ENCODE measurements around the gene VTN.
A peak's percentile ranks its signal among the peaks of the same experiment; 100 is the strongest.

The VTN gene

DNA sequence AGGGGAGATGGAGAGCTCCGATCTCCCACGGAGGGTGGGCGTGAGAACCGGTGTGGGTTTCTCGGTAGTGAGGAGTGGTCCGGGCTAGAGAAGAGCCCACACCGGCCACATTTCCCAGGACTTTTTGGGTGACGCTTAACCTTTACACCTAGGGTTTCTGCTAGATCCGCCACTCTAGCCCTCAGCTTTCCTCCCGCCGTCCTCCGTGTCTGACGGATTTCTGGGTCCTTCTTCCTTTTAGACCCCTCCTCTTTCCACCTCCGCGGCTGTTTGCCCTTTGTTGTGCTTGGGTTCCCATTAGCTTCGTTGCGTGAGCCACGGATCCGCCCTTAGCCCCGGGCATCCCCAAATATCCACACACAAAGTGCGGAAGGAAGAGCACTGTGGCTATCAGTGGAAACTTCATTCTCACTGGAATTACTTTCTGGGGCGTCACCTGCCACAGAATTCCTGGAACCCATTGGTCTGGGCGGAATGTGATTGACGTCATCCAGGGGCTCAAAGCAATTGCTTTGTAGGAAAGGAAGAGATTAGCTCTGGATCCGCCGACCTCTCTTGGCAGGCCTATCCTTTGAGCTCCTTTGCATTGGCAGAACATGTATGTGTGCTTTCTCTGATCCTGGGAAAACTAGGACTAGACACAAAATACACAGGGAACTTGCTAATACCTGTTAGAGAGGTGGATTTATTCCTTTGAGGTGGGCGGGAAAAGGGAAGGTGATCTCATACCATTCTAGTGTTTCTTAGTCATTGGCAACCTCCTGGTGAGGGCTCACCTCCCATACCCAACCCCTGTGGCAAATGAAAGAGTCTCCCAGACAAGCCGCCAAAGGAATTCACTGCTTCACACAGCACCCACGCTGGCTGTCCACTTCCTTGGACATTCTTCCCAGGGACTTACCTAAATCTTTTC, 33.9 kb downstream of the VTN start:
- ATAC-seq, result peak; percentile 58
- TF ChIP-seq ZC3H10 (CRISPR knock-in tag; IDR thresholded peaks at IDR 0.05), result no peak
- 0 out of 2 replicates have a peak, but pooled peaks have one; percentile 19 for TF ChIP-seq CSDC2 (CRISPR knock-in tag; IDR thresholded peaks at IDR 0.05)
- TF ChIP-seq CREB5 (CRISPR knock-in tag; IDR thresholded peaks at IDR 0.05; ENCODE audit: low read depth), result peak; percentile 50; the same call in 1 of the 2 replicates

GRCh38 chr17:28335201-28335958, 34.7 kb downstream of the VTN start, which contains the start of the genes IFT20 and TNFAIP1:
Gene IFT20 (minus strand): TSS chr17:28335472. CDS start chr17:28331985, 3,487 bp downstream.
Gene TNFAIP1 (plus strand): TSS chr17:28335761. CDS start chr17:28339522, 3,761 bp downstream.
- ATAC-seq, result peak; percentile 96

GRCh38 chr17:28334666-28335200, 35.4 kb downstream of the VTN start:
- ATAC-seq, result peak; percentile 4
- TF ChIP-seq SNAI2 (CRISPR knock-in tag; IDR thresholded peaks at IDR 0.05) (no peak), ZFP3 (CRISPR knock-in tag; IDR thresholded peaks at IDR 0.05) (no peak), ESRRG (CRISPR knock-in tag; IDR thresholded peaks at IDR 0.05) (no peak), CSRNP3 (CRISPR knock-in tag; IDR thresholded peaks at IDR 0.05) (no peak), ZNF565 (CRISPR knock-in tag; conservative IDR thresholded peaks at IDR 0.05; ENCODE audit: low read depth) (no peak), ZFP30 (CRISPR knock-in tag; IDR thresholded peaks at IDR 0.05) (no peak), ZNF70 (CRISPR knock-in tag; IDR thresholded peaks at IDR 0.05) (no peak), ZNF8 (CRISPR knock-in tag; IDR thresholded peaks at IDR 0.05) (no peak), PPARA (CRISPR knock-in tag; IDR thresholded peaks at IDR 0.05; ENCODE audit: borderline replicate concordance) (no peak), ZC3H10 (CRISPR knock-in tag; IDR thresholded peaks at IDR 0.05) (no peak), RARB (CRISPR knock-in tag; IDR thresholded peaks at IDR 0.05) (no peak), TOX (CRISPR knock-in tag; IDR thresholded peaks at IDR 0.05; ENCODE audit: borderline replicate concordance) (no peak), ISL1 (CRISPR knock-in tag; IDR thresholded peaks at IDR 0.05) (no peak)
- TF ChIP-seq, protein P1, sequence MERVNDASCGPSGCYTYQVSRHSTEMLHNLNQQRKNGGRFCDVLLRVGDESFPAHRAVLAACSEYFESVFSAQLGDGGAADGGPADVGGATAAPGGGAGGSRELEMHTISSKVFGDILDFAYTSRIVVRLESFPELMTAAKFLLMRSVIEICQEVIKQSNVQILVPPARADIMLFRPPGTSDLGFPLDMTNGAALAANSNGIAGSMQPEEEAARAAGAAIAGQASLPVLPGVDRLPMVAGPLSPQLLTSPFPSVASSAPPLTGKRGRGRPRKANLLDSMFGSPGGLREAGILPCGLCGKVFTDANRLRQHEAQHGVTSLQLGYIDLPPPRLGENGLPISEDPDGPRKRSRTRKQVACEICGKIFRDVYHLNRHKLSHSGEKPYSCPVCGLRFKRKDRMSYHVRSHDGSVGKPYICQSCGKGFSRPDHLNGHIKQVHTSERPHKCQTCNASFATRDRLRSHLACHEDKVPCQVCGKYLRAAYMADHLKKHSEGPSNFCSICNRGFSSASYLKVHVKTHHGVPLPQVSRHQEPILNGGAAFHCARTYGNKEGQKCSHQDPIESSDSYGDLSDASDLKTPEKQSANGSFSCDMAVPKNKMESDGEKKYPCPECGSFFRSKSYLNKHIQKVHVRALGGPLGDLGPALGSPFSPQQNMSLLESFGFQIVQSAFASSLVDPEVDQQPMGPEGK (CRISPR knock-in tag; IDR thresholded peaks at IDR 0.05; ENCODE audit: borderline replicate concordance), result no peak
- TF ChIP-seq, protein P2, sequence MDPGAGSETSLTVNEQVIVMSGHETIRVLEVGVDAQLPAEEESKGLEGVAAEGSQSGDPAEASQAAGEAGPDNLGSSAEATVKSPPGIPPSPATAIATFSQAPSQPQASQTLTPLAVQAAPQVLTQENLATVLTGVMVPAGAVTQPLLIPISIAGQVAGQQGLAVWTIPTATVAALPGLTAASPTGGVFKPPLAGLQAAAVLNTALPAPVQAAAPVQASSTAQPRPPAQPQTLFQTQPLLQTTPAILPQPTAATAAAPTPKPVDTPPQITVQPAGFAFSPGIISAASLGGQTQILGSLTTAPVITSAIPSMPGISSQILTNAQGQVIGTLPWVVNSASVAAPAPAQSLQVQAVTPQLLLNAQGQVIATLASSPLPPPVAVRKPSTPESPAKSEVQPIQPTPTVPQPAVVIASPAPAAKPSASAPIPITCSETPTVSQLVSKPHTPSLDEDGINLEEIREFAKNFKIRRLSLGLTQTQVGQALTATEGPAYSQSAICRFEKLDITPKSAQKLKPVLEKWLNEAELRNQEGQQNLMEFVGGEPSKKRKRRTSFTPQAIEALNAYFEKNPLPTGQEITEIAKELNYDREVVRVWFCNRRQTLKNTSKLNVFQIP (CRISPR knock-in tag; IDR thresholded peaks at IDR 0.05; ENCODE audit: borderline replicate concordance, low read depth), result no peak
- TF ChIP-seq, protein P3, sequence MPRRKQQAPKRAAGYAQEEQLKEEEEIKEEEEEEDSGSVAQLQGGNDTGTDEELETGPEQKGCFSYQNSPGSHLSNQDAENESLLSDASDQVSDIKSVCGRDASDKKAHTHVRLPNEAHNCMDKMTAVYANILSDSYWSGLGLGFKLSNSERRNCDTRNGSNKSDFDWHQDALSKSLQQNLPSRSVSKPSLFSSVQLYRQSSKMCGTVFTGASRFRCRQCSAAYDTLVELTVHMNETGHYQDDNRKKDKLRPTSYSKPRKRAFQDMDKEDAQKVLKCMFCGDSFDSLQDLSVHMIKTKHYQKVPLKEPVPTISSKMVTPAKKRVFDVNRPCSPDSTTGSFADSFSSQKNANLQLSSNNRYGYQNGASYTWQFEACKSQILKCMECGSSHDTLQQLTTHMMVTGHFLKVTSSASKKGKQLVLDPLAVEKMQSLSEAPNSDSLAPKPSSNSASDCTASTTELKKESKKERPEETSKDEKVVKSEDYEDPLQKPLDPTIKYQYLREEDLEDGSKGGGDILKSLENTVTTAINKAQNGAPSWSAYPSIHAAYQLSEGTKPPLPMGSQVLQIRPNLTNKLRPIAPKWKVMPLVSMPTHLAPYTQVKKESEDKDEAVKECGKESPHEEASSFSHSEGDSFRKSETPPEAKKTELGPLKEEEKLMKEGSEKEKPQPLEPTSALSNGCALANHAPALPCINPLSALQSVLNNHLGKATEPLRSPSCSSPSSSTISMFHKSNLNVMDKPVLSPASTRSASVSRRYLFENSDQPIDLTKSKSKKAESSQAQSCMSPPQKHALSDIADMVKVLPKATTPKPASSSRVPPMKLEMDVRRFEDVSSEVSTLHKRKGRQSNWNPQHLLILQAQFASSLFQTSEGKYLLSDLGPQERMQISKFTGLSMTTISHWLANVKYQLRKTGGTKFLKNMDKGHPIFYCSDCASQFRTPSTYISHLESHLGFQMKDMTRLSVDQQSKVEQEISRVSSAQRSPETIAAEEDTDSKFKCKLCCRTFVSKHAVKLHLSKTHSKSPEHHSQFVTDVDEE (CRISPR knock-in tag; IDR thresholded peaks at IDR 0.05), result no peak

More at GRCh38 chr17:28335201-28335958, 34.7 kb downstream of the VTN start, which contains the start of the genes IFT20 and TNFAIP1:
- TF ChIP-seq, protein P3 (CRISPR knock-in tag; IDR thresholded peaks at IDR 0.05), result peak; percentile 93
- TF ChIP-seq TOX (CRISPR knock-in tag; IDR thresholded peaks at IDR 0.05; ENCODE audit: borderline replicate concordance) (no peak), CSDC2 (CRISPR knock-in tag; IDR thresholded peaks at IDR 0.05) (peak; percentile 91), ZFP30 (CRISPR knock-in tag; IDR thresholded peaks at IDR 0.05) (peak; percentile 47; the same call in 1 of the 2 replicates), ZFP3 (CRISPR knock-in tag; IDR thresholded peaks at IDR 0.05) (0 out of 2 replicates have a peak, but pooled peaks have one; percentile 60), ZNF70 (CRISPR knock-in tag; IDR thresholded peaks at IDR 0.05) (peak; percentile 47; the same call in 1 of the 2 replicates), ZNF565 (CRISPR knock-in tag; conservative IDR thresholded peaks at IDR 0.05; ENCODE audit: low read depth) (peak; percentile 94), ISL1 (CRISPR knock-in tag; IDR thresholded peaks at IDR 0.05) (no peak), GLIS3 (CRISPR knock-in tag; IDR thresholded peaks at IDR 0.05) (0 out of 2 replicates have a peak, but pooled peaks have one; percentile 48), BACH2 (CRISPR knock-in tag; IDR thresholded peaks at IDR 0.05; ENCODE audit: borderline replicate concordance) (no peak), SNAI2 (CRISPR knock-in tag; IDR thresholded peaks at IDR 0.05) (no peak), PPARA (CRISPR knock-in tag; IDR thresholded peaks at IDR 0.05; ENCODE audit: borderline replicate concordance) (peak; percentile 76; the same call in 1 of the 2 replicates)

All from SK-N-SH treated with all-trans-retinoic acid at 6 μM for 48 hours (cell line).